Left ventricle myocardium inferior (tissue), 1 donor: ENCODE data around the gene RNF149. TPM values are rescaled to one million over a fixed set of nuclear protein-coding genes. Genes with fewer than 3 reads are reported as not detected.

Experiments
- DNase-seq: peaks from one replicate; pipeline ENCODE4 v3.0.0-alpha.2; 2020
- H3K27ac ChIP-seq: fragments of 200-600 bp; replicated peaks from 2 replicates; pipeline ENCODE4 v1.8.0; 2021
- H3K27me3 ChIP-seq: fragments of 200-600 bp; 2 replicates; pipeline ENCODE4 v1.8.0; 2021; ENCODE audit warnings: low read depth
- H3K36me3 ChIP-seq: fragments of 200-600 bp; 2 replicates; pipeline ENCODE4 v1.8.0; 2021
- H3K4me1 ChIP-seq: fragments of 200-600 bp; 2 replicates; pipeline ENCODE4 v1.8.0; 2021
- H3K4me3 ChIP-seq: fragments of 200-600 bp; 2 replicates; pipeline ENCODE4 v1.8.0; 2021; ENCODE audit warnings: mild to moderate bottlenecking, moderate library complexity
- H3K9me3 ChIP-seq: fragments of 200-600 bp; replicated peaks from 2 replicates; pipeline ENCODE4 v1.8.0; 2021
- CTCF ChIP-seq: fragments of 200-600 bp; IDR thresholded peaks from 2 replicates; pipeline ENCODE4 v1.8.0; 2021; ENCODE audit warnings: antibody characterized with exemption, mild to moderate bottlenecking, borderline replicate concordance
- intact Hi-C: fragments of 100-400 bp; cut with micrococcal nuclease; formaldehyde crosslinking; loops from one replicate; pipeline ENCODE4 v1.11.0; 2022
- total RNA-seq: library from RNA; stranded (reverse); fragmentation: NEBNext Ultra II Directional; extraction: Animal tissue kit (Norgen Biotek cat#: 25700); gene quantifications from one replicate; pipeline ENCODE4 v1.2.1, GENCODE V29; 2021
- donor health status: DM: no; HTN: yes; CAD: no; lungs with severe emphysema.

Gene RNF149
- total RNA-seq, 1 donor from 2014 or later: 12.0 TPM

DNA sequence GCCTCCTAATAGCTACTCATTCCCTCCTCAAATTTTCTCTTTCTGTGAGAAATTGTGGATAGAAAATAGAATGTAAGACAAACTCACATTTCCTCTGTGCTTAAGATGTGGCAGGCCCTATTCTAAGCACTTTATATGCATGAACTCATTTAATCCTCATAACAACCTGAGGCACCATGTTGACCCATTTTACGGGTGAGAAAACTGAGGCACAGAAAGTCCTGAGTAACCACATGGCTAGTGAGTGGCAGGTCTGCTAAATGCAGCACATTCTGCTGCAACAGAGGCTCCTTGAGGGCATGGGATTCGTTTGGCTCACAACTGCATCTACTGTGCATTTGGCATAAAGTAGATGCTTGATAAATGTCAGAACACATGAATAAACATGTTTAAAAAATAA lies 22.7 kb upstream of the RNF149 start:
- TF ChIP-seq CTCF: no peak
- Histone ChIP-seq H3K4me3 (no peak overlapping the region), H3K27ac (peak overlapping the region; percentile 68), H3K36me3 (no peaks in the 10 kb centered on the region), H3K4me1 (peaks cover 29% of the 10 kb centered on the region), H3K9me3 (peaks cover 2% of the 10 kb centered on the region), H3K27me3 (no peaks in the 10 kb centered on the region)
- intact Hi-C loops: no loop called here
- DNase-seq: no peak

- peak overlapping the region; percentile 68 for H3K27ac ChIP-seq
Observed at GRCh38 chr2:101330253-101330933, 21.9 kb upstream of the RNF149 start.

DNA sequence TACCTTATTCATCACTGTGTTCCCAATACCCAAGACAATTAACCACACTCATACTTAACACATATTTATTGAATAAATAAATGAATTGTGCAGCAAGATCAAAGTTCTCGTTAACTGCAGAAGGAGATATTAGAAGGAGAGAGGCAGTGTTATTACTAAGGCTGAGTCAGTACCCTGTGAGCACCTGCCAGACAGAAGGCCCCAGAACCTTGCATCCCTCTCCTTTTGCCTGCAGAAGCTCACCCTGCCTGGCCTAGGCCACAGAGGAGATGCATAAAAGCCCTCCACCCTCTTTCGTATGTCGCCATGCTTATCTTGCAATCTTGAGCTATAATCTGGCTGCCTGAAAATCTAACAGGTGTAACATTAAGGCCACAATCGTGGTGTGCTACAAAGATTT lies 20.5 kb upstream of the RNF149 start:
- Histone ChIP-seq H3K36me3 (no peaks in the 10 kb centered on the region), H3K4me3 (no peak overlapping the region), H3K27me3 (no peaks in the 10 kb centered on the region), H3K4me1 (peaks cover 29% of the 10 kb centered on the region), H3K9me3 (peaks cover 13% of the 10 kb centered on the region), H3K27ac (peak overlapping the region; percentile 60)
- intact Hi-C loops: no loop called here
- no peak for DNase-seq
- TF ChIP-seq CTCF: no peak

More at GRCh38 chr2:101330253-101330933, 21.9 kb upstream of the RNF149 start:
- Histone ChIP-seq H3K27me3 (no peaks in the 10 kb centered on the region), H3K4me1 (peaks cover 29% of the 10 kb centered on the region), H3K9me3 (peaks cover 10% of the 10 kb centered on the region), H3K36me3 (no peaks in the 10 kb centered on the region), H3K4me3 (no peak overlapping the region)
- intact Hi-C loops: no loop called here
- peak; percentile 65 for DNase-seq
- no peak for TF ChIP-seq CTCF

DNA sequence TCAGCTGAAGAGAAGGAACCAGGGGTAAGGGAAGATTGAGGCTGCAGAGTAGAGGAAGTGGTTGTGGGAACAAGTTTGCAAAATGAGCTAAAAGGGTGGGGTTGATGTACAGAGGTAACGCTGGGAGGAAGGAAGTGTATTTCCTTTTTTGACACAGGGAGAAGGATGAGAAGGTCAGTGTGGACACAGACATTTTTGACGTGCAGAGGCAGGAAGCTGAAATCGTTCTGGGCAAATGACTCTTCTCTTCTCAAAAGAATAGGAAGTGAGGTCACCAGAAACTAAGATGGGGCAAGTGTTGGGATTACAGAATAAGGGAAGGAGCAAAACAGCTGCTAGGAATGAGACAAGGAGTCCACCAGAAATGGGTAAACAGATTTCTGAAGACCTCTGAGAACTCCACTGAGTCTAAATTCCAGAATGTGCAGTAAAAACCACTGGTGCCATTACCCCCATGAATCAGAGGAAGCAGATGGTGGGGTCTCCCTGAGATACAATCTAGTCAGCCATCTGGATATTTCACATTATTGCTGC lies 20.0 kb upstream of the RNF149 start:
- peaks cover 13% of the 10 kb centered on the region for H3K9me3 ChIP-seq
- H3K4me1 ChIP-seq: peaks cover 29% of the 10 kb centered on the region
- H3K27ac ChIP-seq: peak overlapping the region; percentile 60
- no peak overlapping the region for H3K4me3 ChIP-seq
- TF ChIP-seq CTCF: no peak
- DNase-seq: no peak
- intact Hi-C loops: no loop called here
- H3K36me3 ChIP-seq: no peaks in the 10 kb centered on the region
- H3K27me3 ChIP-seq: no peaks in the 10 kb centered on the region

DNA sequence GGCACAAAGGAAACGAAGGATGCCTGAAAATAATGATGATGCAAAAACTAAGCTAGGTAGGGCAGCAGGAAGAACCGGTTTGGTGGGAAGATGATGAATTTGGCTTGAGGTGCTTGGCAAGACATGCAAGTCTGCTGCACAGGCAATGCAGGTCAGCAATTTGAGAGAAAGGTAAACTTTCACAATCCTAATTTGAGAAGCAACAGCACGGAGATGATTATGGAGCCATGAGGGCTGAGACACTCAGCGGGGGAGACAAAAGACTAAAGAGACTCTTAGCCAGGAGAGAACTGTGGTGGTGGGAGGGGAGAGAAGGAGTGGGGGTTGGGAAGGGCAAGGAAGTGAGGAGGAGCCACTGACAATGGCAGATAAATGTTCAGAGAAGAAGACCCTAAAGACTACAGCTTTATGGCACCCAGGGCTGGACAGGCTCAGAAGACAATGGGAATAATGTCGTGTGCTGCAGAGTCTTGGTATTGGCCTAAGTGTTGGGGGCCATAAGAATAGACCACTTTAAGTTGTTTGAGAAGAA lies 19.4 kb upstream of the RNF149 start:
- no peak for TF ChIP-seq CTCF
- Histone ChIP-seq H3K27ac (peak overlapping the region; percentile 60), H3K4me3 (no peak overlapping the region), H3K36me3 (no peaks in the 10 kb centered on the region), H3K27me3 (no peaks in the 10 kb centered on the region), H3K9me3 (peaks cover 13% of the 10 kb centered on the region), H3K4me1 (peaks cover 29% of the 10 kb centered on the region)
- intact Hi-C loops: no loop called here
- no peak for DNase-seq
